ENCODE measurements around the gene ANXA1.

Gene ANXA1

GRCh38 chr9:73216100-73216499 lies 64.4 kb downstream of the ANXA1 start:
- H3K27me3 Mint-ChIP-seq (ENCODE audit: low read depth): no peaks in the 10 kb centered on the region
- H3K4me3 Mint-ChIP-seq: no peak overlapping the region
- no peak for TF ChIP-seq CTCF (IDR thresholded peaks at IDR 0.05; ENCODE audit: unreplicated experiment in 3 of 3)
- no peaks in the 10 kb centered on the region for H3K4me1 Mint-ChIP-seq
- H3K9me3 Mint-ChIP-seq: peaks cover 2% of the 10 kb centered on the region
- H3K27ac Mint-ChIP-seq: no peak overlapping the region
- no peaks in the 10 kb centered on the region for H3K36me3 Mint-ChIP-seq (ENCODE audit: low read depth)
